ENCODE results near the gene SLC6A2.

GRCh38 chr16:55709801-55710200 lies 54.0 kb downstream of the SLC6A2 start:
- TF ChIP-seq CTCF (IDR thresholded peaks at IDR 0.05; ENCODE audit: low read length): no peak
- TF ChIP-seq EZH2phosphoT487 (IDR thresholded peaks at IDR 0.05; ENCODE audit: low read length): no peak
- TF ChIP-seq EZH2 (optimal IDR thresholded peaks at IDR 0.05; ENCODE audit: low read depth, low read length): no peak
